Posterior cingulate gyrus (tissue), 11 donors: ENCODE measurements around the gene IQSEC2.

ENCODE experiments used
- DNase-seq, 10 donors: peaks; one replicate each; pipeline versions ENCODE4 v3.0.0 to v3.0.0-alpha.2; 2020 to 2021; ENCODE audit warnings: mixed read lengths in 3 of 10
- intact Hi-C: fragments of 100-400 bp; cut with DNase I; formaldehyde crosslinking; loops from one replicate; pipeline ENCODE4 v1.15.1; 2023

IQSEC2 gene

DNA sequence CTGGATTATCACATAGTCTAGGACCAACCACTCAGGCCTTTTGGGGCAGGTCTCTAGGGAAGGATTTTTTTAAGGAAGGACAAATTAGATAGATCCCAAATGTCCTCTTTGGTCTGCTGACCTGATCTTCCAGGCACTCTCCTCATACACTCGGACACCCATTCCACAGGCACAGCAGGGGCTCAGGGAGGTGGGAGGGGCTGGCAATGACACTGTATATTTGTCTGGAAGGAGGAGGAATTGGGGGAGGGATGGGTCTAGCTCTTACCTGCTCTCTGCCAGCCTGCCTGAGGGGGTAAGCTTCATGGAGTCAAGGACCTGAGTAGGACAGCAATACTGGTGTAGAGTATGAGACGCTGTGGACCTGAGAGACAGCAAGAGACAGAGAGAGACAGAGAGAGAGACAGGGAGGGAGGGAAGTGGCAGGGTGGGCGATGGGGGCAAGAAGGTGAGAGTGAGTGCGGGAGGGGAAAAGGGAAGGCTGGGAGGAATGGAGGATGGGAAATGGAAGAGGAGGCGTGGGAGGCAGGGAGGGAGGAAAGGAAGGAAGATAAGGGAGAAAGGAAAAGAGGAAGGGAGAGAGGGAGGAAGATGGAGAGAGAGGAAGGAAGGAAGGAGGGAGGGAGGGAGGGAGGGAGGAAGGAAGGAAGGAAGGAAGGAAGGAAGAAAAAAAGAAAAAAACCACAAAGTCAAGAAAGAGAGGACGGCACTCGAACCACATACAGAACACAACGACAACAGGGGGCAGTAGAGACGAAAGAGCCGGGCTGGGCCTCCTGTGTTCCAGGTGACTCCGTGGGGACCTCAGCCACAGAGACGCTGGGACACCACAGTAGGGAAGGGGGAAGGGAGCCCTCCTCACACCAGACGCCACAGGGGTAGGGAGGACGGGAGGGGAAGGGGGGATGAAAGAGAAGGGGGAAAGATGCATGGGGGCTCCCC is 1.8 kb downstream of the IQSEC2 start:
- DNase-seq: peak in 1 of 10 donors; percentile 31
- intact Hi-C loops: no loop called here

GRCh38 chrX:53272808-53273337 is 8.5 kb downstream of the IQSEC2 start:
- intact Hi-C loops: no loop called here
- DNase-seq: no peak

- intact Hi-C loops: no loop called here
- no peak for DNase-seq
These were observed 11.8 kb downstream of the IQSEC2 start for GRCh38 chrX:53269536-53270107.

GRCh38 chrX:53268173-53268572 is 13.2 kb downstream of the IQSEC2 start:
- DNase-seq: no peak
- intact Hi-C loops: no loop called here

DNA sequence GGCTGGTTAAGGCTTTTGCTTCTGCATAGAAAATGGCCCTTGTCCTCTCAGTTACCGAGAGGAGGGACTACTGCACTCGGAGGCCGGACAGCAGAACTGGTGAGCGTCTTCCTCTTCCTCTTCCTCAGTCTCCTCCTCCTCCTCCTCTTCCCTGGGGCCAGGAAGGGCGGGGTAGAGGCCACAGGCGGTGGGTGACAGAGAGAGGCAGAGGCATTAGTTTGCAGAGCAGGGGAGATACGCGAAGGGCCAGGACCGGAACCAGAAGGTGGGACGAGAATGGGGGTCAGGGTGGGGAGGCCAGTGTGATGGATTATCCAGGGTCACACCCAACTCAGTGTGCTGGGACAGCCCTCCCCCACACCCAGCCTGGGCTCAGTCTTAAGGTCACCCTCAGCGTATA is 14.5 kb downstream of the IQSEC2 start:
- peak in 1 of 10 donors; percentile 40 for DNase-seq
- intact Hi-C loops: no loop called here

GRCh38 chrX:53265771-53266574 is 15.4 kb downstream of the IQSEC2 start:
- intact Hi-C loops: no loop called here
- peak in 1 of 10 donors; percentile 62 for DNase-seq

DNA sequence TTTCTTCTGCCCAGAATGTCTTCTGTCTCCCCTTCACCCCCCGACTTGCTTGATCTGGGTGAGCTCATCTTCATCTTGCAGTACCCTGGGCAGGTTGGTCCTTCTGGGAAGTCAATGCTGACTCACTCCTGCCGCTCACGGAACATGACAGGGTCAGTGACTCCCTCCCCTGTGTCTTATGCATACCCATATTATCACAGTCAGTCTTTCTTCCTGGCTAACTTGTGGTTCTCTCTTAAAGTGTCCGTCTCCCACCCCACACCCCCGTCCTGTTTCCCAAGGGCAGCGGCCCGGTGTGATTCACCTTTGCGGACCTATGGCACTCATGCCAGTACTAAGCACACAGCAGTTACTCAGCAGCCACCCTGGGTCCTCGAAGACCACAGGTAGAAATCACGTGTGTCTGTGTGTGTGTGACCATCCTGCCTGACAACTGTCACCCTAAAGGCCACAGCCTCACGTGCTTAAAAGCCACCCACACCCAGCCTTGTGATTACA is 17.7 kb downstream of the IQSEC2 start:
- DNase-seq: no peak
- intact Hi-C loops: no loop called here

- no peak for DNase-seq
- intact Hi-C loops: no loop called here
These were observed 18.4 kb downstream of the IQSEC2 start for GRCh38 chrX:53262918-53263394.

- no peak for DNase-seq
- intact Hi-C loops: no loop called here
These were observed 19.0 kb downstream of the IQSEC2 start for GRCh38 chrX:53262189-53262917.

DNA sequence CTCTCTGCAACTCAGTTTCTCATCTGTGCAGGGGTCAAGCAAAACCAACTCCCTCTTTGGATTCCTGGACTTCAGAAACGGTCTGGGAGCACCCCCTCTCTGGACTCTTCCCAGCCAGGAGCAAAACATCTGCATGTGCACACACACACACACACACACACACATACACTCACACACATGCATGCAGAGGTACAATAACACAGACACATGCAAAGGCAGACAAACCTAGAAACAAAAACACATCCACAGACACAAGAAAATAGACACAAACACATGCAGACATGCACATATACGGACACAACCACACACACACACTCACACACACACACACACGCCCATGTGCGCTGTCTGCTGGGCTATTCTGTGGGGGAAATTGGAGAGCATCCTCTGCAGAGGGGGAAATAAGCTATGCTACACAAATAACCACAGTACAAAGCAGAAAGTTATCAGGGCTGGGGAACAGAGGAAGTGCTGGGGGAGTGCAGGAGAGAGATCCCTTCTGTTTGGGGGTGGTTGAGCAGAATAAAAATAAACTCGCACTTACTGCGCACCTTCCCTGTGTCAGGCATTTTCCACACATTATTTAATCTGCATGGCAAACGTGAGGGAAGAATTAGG is 19.9 kb downstream of the IQSEC2 start:
- DNase-seq: no peak

DNA sequence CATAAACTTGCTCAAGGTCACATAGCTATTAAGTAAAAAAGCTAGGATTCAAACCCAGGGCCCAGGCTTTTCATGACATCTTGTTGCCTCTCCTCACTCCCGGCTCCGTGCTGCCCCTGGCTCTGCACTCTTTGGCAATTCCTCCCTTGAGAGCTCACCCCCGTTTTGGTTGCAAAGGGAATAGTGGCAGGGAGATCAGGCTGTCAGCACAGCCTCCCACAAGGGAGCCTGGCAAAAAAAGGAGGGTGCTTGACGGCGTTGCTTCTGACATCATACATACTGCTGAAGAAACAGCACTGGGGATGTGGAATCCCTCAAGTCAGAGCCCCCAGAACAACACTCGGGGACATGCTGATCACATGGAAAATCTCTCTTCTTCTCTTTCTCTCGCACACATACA is 20.5 kb downstream of the IQSEC2 start:
- DNase-seq: peak in 1 of 10 donors; percentile 32
- intact Hi-C loops: no loop called here

More for the DNA sequence above, 19.9 kb downstream of the IQSEC2 start:
- intact Hi-C loops: no loop called here

DNA sequence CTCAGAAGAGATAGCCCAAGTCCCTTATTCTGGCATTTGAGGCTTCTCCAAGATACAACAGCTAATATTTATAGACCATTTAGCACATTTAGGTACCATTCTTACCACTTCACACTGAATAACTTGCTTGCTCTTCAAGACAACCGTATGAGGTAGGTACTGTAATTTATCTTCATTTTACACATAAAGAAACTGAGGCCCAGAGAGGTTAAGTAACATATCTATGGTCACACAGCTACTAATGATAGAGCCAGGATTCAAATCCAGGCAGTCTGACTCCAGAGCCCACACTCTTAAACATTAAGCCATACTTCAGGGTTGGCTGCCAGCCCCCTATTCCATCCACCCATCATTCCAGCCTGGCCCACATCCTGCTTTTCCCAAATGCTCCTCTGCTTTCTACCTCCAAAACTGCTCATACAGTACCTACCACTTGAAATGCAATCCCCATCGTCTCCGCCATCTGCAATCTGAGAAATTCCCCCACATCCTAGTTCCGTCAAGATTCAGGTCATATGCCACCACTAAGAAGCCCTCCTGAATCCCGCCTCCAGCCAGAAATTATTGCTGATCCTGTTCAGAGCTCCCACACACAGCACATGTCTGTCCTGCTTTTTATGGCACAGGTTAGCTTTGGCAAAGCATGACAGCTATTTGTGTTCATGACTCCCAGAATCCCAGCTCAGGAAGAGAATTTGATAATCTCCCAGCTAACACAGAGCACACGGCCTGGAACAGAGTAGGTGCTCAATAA is 23.5 kb downstream of the IQSEC2 start:
- DNase-seq: peak in 1 of 10 donors; percentile 4
- intact Hi-C loops: no loop called here

GRCh38 chrX:53257166-53257565 is 24.2 kb downstream of the IQSEC2 start:
- DNase-seq: peak in 1 of 10 donors; percentile 40
- intact Hi-C loops: no loop called here

DNA sequence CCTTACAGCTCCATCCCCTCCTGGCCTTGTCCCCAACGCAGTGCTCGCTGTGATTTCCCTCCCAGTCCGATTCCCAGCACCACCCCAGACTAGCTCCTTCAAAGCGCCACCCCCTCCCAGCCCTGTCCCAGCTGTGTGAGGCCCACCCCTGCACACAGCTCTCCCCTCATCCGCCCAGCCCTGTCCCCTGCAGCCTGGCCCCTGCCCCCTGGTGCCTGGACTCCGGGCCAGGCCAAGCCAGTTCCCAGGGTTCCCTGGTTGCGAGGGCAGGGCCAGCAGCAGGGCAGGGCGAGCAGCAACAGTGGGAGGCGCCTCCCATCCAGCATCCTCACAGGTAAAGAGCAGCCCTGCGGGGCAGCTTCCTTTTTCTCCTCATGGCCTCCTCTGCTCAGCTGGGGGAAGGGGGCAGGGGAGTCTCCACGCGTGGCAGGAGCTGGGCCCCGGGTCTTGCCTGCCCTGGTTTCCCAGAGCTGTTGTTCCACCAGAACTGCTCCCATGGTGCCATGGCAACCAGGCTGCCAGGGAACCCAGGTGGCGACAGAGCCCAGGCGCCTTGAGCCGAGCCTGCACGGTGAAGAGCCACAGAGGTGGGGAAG is 24.8 kb downstream of the IQSEC2 start:
- peak in 5 of 10 donors; percentile 24 to 93 (median 79) for DNase-seq
- intact Hi-C loops: no loop called here

DNA sequence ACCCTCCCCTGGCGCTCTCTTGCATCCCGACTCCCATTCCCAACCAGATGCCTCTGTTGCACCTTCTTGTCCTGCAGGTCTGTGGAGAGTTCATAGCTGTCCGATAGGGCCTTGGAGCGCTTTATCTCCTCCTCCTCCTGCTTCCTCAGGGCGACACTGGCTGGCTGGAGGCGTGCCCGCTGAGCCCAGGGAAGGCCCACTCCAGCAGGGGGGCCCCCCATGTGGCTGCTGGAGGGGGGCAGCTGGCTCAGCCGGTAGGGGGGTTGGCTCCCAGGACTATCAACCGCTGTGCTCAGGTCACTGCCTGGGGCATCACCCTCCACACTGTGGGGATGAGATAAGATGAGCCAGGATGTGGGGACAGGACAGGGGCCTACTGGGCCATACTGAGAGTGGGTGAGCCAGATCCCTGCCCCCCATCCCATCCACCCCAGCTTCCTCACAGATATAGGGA is 25.6 kb downstream of the IQSEC2 start:
- DNase-seq: peak in 1 of 10 donors; percentile 41
- intact Hi-C loops: no loop called here

DNA sequence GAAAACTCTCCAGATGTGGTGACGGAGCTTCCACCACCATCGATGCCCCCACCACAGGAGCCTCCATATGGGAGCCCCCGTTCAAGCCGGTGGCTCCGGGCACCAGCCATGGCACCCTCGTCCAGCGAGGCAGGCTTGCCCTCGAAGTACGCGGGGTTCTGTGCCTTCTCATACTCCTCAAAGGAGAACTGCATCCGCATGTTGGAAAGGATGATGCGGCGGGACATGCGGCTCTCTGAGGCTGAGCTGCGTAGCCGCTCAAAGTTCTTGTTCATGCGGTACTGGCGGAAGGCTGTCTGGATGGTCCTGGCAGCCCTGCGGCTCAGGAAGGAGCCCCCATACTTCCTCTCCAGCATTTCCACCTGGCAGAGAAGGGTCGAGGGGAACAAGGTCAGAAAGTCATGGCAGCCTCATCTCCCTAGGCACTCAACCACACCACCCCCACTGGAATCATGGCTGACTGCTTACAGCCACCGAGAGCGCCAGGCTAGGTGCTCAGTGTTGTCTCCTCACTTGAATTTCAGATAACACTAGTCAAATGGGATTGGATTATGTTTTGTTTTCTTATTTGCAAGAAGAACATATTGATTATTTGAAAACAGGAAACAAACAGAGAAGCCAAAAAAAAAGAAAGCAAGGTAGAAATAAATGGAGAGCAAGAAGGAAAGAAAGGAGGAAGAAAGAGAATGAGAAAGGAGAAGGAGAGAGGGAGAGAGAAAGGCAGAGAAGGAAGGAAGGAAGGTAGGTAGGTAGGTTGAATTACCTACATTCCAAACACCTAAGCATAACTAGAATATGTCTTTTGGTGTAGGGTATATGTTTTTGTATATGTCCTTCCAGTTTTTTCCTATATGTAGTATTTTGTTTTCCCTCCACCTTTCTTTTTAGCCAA is 26.6 kb downstream of the IQSEC2 start:
- peak in 1 of 10 donors; percentile 9 for DNase-seq
- intact Hi-C loops: no loop called here
